AG04449 (cell line): Measurements from ENCODE around the gene GP5.

ENCODE experiments used
- CTCF ChIA-PET: fragments of 350-600 bp; formaldehyde crosslinking; extraction: SDS; loops from one replicate; lab custom pipeline; 2021; ENCODE audit warnings: antibody characterized with exemption; lab: Yijun Ruan, JAX
- POLR2A ChIA-PET: fragments of 400-600, 350-600 bp; formaldehyde crosslinking; extraction: SDS; loops from one replicate; lab custom pipeline; 2020; ENCODE audit warnings: antibody characterized with exemption, inconsistent platforms; lab: Yijun Ruan, JAX
- DNase-seq: peaks from one replicate; pipeline ENCODE4 v3.0.0-alpha.2; 2010; ENCODE audit warnings: low read depth, low spot score
- H3K4me3 ChIP-seq: 2 replicates; pipeline ENCODE4 v1.5.1; 2011; ENCODE audit warnings: low read depth, mild to moderate bottlenecking, control low read depth, low read length
- CTCF ChIP-seq: IDR thresholded peaks from one replicate; pipeline ENCODE4 v1.5.1; 2011; ENCODE audit warnings: mild to moderate bottlenecking, moderate library complexity, low read length, control low read depth, inconsistent platforms; ENCODE audit not compliant: insufficient read depth; ENCODE audit errors: missing control alignments

GP5 gene

DNA sequence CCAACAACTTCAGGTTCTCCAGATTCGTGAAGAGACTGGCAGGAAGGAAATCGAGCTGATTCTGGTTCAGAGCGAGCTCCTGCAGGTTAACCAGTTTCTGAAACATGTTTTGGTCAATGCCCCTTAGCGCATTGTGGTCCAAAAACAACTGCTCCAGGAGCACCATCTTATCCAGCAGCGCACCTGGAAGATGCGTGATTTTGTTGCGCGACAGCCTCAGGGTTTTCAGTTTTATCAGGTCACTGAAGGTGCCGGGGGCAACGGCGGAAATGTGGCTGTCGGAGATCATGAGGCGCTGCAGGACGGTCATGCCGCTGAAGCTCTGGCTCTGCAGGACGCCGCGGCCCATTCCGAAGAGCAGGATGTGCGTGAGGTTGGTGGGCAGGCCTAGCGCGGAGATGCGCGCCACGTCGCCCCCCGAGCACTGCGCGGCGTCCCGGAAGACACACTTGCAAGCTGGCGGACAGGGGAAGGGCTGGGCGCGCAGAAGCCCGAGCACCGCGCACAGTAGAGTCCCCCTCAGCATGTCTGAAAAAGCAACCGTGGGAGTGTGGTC is 1.2 kb downstream of the GP5 start:
- no peak for TF ChIP-seq CTCF
- ChIA-PET POLR2A (interaction anchor here (1.2 kb wide), 1 partner anchor 59 kb away, joined by 3 read pairs; no protein-coding TSS in a partner anchor), CTCF (interaction anchor here (0.8 to 6.2 kb wide), 8 partner anchors 8 to 70 kb away, joined by 3 to 79 read pairs (median 6); no protein-coding TSS in a partner anchor)
- no peak for DNase-seq
- peak overlapping the region; percentile 30; the same call in 1 of the 2 replicates for H3K4me3 ChIP-seq

- ChIA-PET CTCF (interaction anchor here (0.8 to 6.2 kb wide), 10 partner anchors 9 to 71 kb away, joined by 3 to 79 read pairs (median 5); no protein-coding TSS in a partner anchor), POLR2A (no interaction called here)
- DNase-seq: no peak
- no peak for TF ChIP-seq CTCF
- H3K4me3 ChIP-seq: no peak overlapping the region
Measured at GRCh38 chr3:194396859-194397756, 2.0 kb downstream of the GP5 start.

- POLR2A ChIA-PET: no interaction called here
- no peak for DNase-seq
- no peak for TF ChIP-seq CTCF
- CTCF ChIA-PET: interaction anchor here (1.0 to 6.2 kb wide), 7 partner anchors 7 to 62 kb away, joined by 3 to 79 read pairs (median 20); no protein-coding TSS in a partner anchor
- no peak overlapping the region for H3K4me3 ChIP-seq
Measured at GRCh38 chr3:194396539-194396858, 2.6 kb downstream of the GP5 start.

- ChIA-PET POLR2A (interaction anchor here (0.6 kb wide), 1 partner anchor 61 kb away, joined by 3 read pairs; no protein-coding TSS in a partner anchor), CTCF (interaction anchor here (1.0 to 6.2 kb wide), 6 partner anchors 8 to 61 kb away, joined by 3 to 79 read pairs (median 20); no protein-coding TSS in a partner anchor)
- no peak for DNase-seq
Measured at GRCh38 chr3:194395778-194396538, 3.1 kb downstream of the GP5 start.

GRCh38 chr3:194395212-194395611 is 3.9 kb downstream of the GP5 start:
- ChIA-PET POLR2A (interaction anchor here (0.6 kb wide), 1 partner anchor 62 kb away, joined by 3 read pairs; no protein-coding TSS in a partner anchor), CTCF (interaction anchor here (0.8 to 6.2 kb wide), 7 partner anchors 8 to 614 kb away, joined by 3 to 79 read pairs (median 20); no protein-coding TSS in a partner anchor)
- DNase-seq: no peak
- no peak overlapping the region for H3K4me3 ChIP-seq
- no peak for TF ChIP-seq CTCF

More at GRCh38 chr3:194395778-194396538, 3.1 kb downstream of the GP5 start:
- TF ChIP-seq CTCF: no peak
- no peak overlapping the region for H3K4me3 ChIP-seq
